Cortex of kidney (tissue), 1 donor: ENCODE results near the gene CERS1.

ENCODE experiments used
- DNase-seq: peaks from one replicate; lab custom pipeline; 2025; lab: John Stamatoyannopoulos, UW

The CERS1 gene

GRCh38 chr19:18839465-18840287, 56.3 kb downstream of the CERS1 start:
- DNase-seq = no peak

GRCh38 chr19:18834644-18834984, 61.3 kb downstream of the CERS1 start:
- no peak for DNase-seq

GRCh38 chr19:18833849-18834643, 61.9 kb downstream of the CERS1 start:
- no peak for DNase-seq

GRCh38 chr19:18833141-18833476, 62.8 kb downstream of the CERS1 start:
- no peak for DNase-seq

- no peak for DNase-seq
These were observed 63.4 kb downstream of the CERS1 start for GRCh38 chr19:18832306-18833140.

GRCh38 chr19:18831524-18832305, 64.2 kb downstream of the CERS1 start, which contains the start of gene UPF1:
TSS of gene UPF1 (plus strand) at chr19:18831959. CDS start at chr19:18832210, 251 bp downstream.
- DNase-seq = no peak

GRCh38 chr19:18830488-18830887, 65.5 kb downstream of the CERS1 start:
- no peak for DNase-seq

GRCh38 chr19:18828786-18829185, 67.2 kb downstream of the CERS1 start:
- no peak for DNase-seq
